GM21360 (cell line): Measurements from ENCODE around the gene DBNDD2.

ENCODE experiments used
- ATAC-seq: cut with Tn5 transposase; IDR thresholded peaks from one replicate; pipeline ENCODE4 v1.9.1; 2021; ENCODE audit warnings: mild to moderate bottlenecking, moderate library complexity; ENCODE audit not compliant: unreplicated experiment

The DBNDD2 gene

DNA sequence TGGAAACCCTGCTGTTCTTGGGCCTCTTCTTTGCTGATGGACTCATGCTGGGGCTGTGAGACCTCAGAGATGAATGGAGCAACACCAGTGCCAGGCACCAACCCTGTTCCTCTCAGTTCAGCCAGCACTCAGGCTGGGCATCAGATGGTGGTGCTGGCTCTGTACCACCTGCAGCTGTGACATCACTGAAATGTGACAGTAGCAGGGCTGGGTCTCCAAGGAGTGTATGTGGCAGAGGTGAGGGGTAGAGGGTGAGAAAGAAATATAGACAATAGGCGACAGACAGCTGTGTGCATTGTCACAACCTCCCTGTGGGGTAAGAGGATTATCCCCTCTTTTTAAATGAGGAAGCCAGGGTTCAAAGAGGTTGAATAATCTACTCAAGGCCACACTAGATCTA is 29.9 kb upstream of the DBNDD2 start, which contains the start of gene TP53TG5:
TP53TG5 (minus strand) TSS at position 135 of the 400 bp plus-strand sequence; CDS start at position 46, 89 bp downstream.
- no peak for ATAC-seq

DNA sequence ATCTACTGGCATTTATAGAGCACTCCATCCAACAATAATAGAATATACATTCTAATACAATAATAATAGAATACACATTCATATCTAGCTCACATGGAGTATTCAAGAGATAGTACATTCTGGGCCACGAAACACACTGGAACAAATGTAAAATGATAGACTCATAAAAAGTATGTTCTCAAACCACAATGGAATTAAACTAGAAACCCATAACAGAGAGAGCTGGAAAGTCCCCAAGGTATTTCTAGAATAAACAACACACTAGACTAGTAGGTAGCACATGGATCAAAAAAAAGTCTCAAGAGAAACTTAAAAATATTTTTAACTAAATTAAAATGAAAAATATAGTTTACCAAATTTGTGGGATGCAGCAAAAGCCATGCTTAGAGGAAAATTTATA is 20.8 kb upstream of the DBNDD2 start:
- ATAC-seq = no peak

DNA sequence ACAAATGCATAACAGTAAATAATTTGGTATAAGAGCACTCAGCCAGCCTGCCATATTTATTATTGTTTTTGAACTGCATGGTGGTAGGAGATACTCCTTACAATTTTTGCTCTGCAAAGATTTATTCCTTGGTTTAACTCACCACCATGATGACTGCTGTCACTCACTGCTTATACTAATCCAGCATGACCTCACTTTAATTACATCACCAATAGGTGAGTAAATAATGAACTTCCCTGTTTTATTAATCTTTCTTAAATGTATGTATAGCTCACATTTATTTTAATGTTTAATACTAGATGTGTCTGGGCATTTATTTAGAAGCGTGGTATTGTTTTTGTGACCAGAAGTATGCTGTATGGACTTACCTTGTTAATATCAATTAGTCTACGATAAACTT is 17.2 kb upstream of the DBNDD2 start:
- ATAC-seq = no peak

DNA sequence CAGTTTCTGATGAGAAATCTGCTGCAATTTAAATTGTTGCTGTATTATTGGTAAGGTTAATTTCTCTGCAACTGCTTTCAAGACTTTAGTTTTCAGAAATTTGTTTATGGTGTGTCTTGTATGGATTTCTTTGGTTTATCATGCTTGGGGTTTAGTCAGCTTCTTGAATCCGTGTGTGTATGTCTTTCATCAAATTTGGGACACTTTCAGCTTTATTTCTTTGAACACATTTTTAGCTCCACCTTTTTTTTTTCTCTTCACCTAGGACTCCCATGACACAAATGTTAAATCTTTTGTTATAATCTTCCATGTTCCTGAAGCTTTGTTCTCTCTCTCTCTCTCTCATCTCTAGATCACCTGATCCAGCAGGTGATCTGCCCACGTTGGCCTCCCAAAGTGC is 16.5 kb upstream of the DBNDD2 start:
- no peak for ATAC-seq

DNA sequence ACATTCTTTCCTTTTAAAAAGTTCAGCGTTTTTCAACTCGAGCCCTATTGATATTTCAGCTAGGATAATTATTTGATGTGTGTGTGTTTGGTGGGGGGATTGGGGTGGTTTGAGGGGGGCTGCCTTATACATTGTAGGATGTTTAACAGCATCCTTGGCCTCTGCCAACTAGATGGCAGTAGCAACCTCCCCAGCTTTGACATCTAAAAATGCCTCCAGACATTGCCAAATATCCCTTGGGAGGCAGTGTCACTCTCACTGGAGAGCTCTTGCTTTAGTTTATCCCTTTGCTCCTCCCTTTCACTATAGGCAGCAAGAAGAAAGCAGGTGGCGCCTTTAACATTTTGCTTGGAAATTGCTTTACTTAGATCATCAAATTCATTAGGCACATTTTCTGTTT is 15.4 kb upstream of the DBNDD2 start:
- no peak for ATAC-seq

DNA sequence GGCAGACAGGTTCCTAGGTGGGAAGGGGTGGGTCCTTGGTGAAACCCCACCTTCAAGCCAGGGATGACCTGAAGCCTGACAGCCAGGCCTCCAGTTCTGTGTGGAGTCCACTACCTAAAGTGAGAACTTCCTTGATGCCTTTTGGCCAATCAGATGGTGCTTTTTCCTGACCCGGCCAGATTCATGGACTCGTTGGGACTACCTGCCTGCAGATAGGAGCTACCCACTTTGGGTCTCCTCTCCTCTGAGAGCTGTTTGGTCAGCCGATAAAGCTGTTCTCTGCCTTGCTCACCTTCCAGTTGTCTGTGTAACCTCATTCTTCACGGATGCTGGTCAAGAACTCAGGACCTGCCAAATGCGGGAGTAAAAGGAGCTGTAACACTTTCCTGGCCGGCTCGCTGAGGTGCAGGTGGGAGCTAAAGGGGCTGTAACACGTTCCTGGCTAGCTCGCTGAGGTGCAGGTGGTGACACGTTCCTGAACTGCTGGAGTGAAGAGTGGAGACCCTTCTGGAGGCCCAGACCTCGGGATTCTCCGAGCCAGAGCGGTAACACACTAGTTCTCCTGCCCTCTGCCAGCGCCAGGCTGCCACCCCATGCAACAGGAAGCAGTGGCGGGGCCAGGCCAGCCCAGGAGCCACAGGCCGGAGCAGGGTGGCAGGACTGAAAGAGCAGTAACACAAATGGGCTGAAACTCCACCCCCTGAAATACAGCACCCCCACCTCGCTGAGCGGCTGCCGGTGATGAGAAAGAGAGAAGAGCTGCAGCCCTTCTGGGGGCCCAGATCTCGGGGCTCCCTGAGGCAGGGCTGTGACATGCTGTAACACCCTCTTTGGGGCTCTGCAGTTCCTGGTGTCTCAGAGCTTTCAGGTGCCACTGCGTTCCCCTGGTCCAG is 13.6 kb upstream of the DBNDD2 start:
- ATAC-seq = no peak

DNA sequence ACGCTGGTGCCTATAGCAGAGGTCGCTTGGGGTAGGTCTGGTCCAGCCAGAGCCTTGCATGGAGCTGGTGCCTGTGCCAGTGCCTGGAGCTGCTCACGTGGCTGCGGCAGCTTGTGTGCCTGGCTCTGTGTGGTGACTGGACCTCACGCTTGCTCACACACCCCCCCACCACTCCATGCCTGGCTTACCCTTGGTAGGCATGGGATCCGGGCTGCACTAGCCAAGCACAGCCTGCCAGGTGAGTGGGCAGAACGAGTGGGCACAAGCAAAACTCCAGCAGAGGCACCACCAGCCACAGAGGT is 13.0 kb upstream of the DBNDD2 start:
- ATAC-seq = no peak

DNA sequence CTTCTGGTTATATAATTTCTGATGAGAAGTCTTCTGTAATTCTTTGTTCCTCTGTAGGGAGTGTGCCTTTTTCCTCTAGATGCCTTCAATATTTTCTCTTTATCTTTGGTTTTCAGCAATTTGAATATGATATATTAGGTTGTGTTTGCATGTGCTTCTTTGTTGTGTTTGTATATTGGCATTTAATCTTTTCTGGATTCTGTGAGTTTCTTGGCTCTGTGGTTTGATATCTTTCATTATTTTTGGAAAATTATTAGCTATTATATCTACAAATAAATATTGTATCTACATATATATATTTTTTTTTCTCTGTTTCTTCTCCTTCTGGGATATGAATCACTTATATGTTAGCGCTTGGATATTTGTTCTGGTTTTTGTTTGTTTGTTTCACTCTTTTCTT is 9.1 kb upstream of the DBNDD2 start:
- no peak for ATAC-seq

DNA sequence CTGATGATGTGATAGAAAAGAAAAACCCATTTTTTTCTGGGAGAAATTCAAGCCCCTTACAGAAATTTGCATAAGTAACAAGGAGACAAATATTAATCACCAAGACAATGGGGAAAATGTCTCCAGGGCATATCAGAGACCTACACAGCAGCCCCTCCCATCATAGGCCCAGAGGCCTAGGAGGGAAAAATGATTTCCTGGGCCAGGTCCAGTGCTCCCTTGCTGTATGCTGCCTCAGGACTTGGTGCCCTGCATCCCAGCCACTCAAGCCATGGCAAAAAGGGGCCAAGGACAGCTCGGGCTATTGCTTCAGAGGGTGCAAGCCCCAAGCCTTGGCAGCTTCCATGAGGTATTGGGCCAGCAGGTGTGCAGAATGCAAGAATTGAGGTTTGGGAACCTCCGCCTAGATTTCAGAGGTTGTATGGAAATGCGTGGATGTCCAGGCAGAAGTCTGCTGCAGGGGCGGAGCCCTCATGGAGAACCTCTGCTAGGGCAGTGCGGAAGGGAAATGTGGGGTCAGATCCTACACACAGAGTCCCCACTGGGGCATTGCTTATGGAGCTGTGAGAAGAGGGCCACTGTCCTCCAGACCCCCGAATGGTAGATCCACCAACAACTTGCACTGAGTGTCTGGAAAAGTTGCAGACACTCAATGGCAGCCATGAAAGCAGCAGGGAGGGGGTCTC is 7.6 kb upstream of the DBNDD2 start:
- ATAC-seq = no peak

DNA sequence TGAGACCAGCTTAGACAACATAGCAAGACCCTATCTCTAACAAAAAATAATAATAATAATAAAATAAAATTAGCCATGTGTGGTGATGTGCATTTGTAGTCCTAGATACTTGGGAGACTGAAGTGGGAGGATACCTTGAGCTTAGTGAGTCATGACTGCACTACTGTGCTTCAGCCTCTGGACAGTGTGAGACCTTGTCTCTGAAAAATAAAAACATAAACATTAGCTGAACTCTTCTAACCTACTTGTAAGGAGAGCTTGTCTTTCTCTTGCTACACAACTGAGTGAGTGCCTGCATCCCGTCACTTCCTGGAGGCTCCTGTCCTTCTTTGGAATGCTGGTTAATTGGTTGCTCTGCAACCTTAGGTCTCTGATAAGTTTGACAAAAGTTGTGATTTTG is 5.1 kb upstream of the DBNDD2 start:
- ATAC-seq = no peak

DNA sequence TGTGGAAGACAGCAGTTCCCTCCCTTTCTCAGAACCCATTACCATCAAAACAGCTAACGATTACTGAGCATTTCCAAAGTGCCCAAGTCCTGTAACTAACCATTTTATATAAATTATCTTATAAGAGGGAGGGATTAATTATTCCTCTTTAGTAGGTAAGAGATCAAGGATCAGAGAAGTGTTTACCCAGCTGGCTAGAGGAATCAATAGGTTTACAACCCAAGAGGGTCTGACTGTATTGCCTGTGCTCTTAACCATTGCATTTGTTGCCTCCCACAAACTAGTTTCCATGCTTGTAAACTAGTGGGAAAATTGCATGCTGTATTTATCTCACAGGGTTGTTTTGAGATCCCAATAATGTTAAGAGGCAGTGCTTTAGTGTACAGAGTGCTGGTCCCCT is 3.7 kb upstream of the DBNDD2 start:
- ATAC-seq = no peak

DNA sequence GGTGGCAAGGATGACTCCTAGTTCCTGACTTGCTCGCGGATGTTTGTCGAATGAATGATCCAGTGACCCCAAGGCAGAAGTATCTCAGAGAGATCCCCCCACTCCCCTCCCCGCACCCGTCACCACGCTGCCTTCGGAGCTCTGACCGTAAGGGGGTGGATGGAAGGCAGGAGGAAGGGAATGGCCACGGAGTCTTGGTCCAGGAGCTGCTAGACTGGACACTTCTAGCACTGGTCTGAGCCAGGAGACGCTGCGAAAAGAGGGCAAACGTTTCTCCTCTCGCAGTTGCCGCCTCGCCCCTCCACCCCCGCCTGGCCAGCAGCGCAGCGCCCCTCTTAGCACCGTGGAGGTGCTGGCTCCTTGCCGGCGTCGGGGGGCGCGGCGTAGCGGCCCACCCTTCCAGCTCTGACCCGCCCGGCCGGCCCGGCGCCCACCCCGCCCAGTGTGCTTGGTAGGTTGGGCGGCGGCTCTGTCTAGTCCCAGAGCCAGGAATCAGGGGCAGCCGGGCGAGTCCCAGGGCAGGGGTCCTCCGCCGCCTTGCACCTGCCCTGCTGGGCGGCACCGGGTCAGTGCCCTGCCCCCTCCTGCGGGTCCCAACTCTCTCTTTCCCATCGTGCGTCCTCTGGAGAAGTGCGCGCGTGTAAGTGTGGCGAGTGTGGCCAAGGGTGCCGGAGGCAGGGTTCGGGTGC is 2.4 kb upstream of the DBNDD2 start:
- ATAC-seq = no peak

DNA sequence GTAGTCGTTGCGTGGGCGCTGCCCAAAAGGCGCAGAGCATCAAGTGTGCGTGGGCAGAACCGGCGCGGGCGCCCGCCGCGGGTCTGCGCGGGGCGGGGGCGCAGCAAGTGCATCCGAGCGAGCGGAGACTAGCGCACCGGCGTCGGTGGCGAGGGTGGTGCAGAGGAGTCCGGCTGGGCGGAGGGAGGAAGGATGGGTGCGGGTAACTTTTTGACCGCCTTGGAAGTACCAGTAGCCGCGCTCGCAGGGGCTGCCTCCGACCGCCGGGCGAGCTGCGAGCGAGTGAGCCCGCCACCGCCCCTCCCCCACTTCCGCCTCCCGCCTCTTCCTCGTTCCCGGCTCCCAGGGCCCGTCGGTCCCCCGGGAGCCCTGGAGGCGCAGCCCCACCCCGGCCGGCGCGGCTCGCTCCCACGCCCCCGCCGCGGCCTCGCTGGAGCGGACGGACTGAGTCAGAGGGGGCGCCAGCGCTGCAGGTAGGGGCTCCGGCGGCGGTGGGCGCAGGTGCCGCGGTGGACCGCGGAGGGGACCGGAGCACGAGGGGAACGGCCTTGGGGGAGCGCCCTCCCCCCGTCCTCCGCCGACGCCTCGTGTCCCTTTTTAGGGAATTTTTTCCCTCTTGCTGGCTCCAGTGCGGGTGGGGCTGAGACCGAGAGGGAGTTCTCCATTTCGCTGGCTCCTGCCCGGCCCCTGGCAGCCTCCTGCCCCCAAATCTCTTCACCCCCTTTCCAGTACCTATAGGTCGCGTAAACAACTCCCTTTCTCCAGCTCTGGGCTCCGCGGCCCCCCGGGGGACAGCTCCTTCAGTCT is 1.6 kb upstream of the DBNDD2 start:
- ATAC-seq = no peak

DNA sequence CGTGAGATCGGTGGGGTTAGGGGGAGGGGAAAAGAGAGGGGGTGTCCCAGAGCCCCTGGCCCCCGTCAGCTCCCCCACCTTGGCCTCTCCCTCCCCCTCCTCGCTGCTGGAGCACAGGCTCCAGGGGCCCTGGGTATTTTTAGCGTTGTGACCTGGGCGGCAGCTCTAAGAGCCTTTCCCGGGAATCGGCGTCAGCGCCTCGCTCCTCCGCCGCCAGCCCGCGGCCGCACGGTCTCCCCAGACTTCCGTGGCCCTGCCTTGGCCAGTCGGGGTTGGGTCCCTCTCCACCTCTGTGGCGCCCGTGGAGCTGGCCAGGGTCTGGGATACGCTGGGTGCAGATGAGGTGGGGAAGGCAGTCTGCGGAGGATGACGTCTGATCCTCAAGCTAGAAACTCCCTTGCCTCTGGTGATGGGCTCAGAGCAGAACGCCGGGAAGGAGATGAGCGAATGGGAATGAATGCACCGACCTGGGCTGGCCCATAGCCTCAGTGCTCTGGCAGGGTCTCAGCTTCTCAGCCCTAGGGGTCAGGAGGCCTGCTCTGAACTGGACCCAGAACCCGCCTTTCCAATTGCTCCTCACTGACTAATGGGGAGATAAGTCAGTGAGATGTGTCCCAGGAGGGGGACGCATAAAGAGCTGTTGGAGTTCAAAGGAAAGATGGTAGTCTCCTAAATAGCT is 883 bp upstream of the DBNDD2 start:
- ATAC-seq = no peak

DNA sequence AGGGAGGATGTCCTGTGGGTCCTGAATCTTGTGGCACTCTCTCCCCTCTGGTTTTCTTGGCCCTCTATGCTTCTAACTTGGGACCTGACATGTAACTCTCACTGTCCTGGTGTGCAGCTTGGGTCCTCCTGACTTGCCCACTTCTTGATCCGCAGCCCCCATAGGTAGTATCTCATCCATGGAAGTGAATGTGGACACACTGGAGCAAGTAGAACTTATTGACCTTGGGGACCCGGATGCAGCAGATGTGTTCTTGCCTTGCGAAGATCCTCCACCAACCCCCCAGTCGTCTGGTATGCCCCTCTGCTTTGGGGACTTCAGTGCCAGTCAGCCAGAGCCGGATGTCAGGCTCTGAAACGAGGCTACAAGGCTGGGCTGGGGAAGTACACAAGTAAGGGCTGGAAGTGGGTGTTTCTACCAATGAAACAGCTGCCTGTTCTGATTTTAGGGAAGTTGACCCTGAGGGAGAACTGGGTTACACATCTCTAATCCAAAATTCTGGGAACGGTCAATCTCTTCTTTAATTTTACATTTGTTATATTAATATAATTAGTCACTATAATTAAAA is 641 bp downstream of the DBNDD2 start:
- ATAC-seq = no peak

DNA sequence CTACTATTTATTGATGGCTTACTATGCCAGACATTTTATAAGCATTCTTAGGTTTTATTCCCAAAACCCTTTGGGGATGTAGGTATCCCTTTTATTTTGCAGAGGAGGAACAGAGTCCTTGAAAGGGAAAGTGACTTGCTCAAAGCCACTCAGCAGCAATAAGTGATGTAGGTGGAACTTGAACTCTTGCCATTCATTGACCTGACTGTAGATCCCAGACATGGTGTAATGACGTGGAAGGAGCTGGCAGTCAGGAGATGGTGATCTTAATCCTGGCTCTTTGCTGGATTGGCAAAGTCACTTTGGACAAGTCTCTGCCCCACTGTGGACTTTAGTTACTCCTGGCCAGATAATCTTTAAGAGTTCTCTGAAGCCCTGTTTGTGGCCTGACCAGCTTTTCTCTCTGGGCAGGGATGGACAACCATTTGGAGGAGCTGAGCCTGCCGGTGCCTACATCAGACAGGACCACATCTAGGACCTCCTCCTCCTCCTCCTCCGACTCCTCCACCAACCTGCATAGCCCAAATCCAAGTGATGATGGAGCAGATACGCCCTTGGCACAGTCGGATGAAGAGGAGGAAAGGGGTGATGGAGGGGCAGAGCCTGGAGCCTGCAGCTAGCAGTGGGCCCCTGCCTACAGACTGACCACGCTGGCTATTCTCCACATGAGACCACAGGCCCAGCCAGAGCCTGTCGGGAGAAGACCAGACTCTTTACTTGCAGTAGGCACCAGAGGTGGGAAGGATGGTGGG is 1.6 kb downstream of the DBNDD2 start:
- no peak for ATAC-seq

DNA sequence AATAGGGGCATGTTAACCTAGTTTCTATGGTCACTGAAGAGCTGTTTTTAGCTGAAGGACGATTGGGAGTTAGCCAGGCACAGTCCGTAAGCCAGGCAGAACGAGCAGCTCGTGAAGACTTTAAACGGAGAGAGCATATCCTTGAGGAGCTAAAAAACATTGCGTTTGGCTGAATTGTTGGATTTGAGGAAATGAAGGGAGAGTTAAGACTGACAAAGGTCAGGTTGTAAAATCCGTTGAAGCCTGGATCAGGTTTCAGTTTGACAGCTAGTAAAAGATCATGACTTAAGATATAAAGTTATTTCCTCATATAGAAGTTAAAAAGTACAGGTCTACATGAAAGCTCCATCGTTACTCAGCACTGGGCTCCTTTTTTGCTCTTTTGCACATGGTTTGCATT is 2.8 kb downstream of the DBNDD2 start:
- no peak for ATAC-seq

DNA sequence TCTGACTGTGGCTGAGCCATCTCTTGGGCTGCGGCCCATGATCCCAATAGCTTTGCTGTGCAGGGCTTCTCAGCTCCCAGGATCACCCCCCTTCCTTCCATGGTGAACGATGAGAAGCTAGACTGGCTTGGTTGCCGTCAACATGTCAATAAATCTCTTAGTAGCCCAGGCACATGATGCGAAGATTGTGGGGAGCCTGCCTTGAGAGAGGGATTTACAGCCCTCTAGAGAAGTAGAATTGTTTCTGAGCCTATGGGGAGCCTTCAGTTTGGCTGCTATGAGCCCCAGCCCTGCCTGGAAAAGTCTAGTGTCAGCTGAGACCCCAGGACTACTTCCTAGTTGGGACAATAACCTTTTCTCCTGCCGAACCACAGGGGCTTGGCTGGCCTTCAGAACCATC is 4.6 kb downstream of the DBNDD2 start:
- ATAC-seq = no peak

DNA sequence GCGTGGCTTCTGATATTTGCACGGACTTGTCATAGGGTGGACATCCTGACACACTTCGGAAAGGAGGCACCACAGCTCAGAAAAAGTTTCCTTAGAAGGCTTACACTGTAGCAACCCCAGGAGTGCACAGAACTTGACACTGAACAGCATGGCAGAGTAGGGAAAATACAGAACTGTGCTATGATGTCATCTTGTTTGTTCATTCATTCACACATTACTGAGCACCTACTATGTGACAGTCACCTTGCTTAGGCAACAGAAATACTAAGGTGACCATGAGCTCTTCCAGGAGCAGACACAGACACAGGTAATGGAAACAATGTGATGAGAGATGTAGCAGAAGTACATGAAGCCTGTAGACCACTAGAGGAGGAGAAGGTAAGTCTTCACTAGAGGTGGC is 5.4 kb downstream of the DBNDD2 start:
- ATAC-seq = no peak
